Endothelial cell of umbilical vein (primary cell): ENCODE data around the gene ANKS1B. TPM values are rescaled to one million over a fixed set of nuclear protein-coding genes. Genes with fewer than 3 reads are reported as not detected.

ENCODE experiments used
- BruUV-seq: library from RNA; stranded (reverse); fragments of 400-500 nt; replicated peaks from 2 replicates; lab custom pipeline; 2021; lab: Mats Ljungman, UMichigan
- CTCF ChIA-PET: fragments of 300-600, 350-600 bp; sonication (Branson Sonifier 250); formaldehyde crosslinking; loops from one replicate; lab custom pipeline; 2021; ENCODE audit warnings: antibody characterized with exemption, inconsistent platforms; lab: Charles Lee
- POLR2A ChIA-PET: fragments of 300-600, 350-600 bp; sonication (Branson Sonifier 250); formaldehyde crosslinking; loops from one replicate; lab custom pipeline; 2021; ENCODE audit warnings: antibody characterized with exemption, inconsistent platforms; lab: Charles Lee
- DNase-seq: peaks from one replicate; pipeline ENCODE4 v3.0.0-alpha.2; 2011; ENCODE audit warnings: low read depth, low spot score
- FAIRE-seq: peaks from 2 replicates; lab custom pipeline; 2011; peaks lifted over from hg19 to GRCh38; lab: Jason Lieb, UNC
- H2AFZ ChIP-seq: 2 replicates; pipeline ENCODE4 v1.6.0; 2012; ENCODE audit warnings: low read depth, low read length, control low read depth, inconsistent platforms
- H3K27ac ChIP-seq: 2 replicates; pipeline ENCODE4 v1.5.1; 2011; ENCODE audit warnings: low read depth, mild to moderate bottlenecking, control low read depth, low read length, moderate library complexity; ENCODE audit not compliant: insufficient read depth
- H3K27me3 ChIP-seq, 2 experiments: 2 replicates each; pipeline versions ENCODE4 v1.6.0 to v1.6.1; 2011; ENCODE audit warnings: low read length in 2 of 2, mixed read lengths in 1 of 2; ENCODE audit not compliant: control insufficient read depth in 2 of 2, insufficient read depth in 2 of 2
- H3K36me3 ChIP-seq, 2 experiments: 2 replicates in 1 of 2; 3 replicates in 1 of 2; pipeline ENCODE4 v1.5.1; 2011; ENCODE audit warnings: low read length in 2 of 2, mild to moderate bottlenecking in 1 of 2, moderate library complexity in 1 of 2; ENCODE audit not compliant: control insufficient read depth in 2 of 2, insufficient read depth in 2 of 2; ENCODE audit errors: extremely low read depth in 1 of 2
- H3K4me1 ChIP-seq: 3 replicates; pipeline ENCODE4 v1.5.1; 2011; ENCODE audit warnings: mild to moderate bottlenecking, low read length; ENCODE audit not compliant: control insufficient read depth, insufficient read depth; ENCODE audit errors: extremely low read depth
- H3K4me2 ChIP-seq: 2 replicates; pipeline ENCODE4 v1.6.1; 2011; ENCODE audit warnings: low read length, control low read depth, mixed read lengths; ENCODE audit not compliant: insufficient read depth
- H3K4me3 ChIP-seq, 3 experiments: fragments of 200-600 bp in 1 of 3; sonication (generic), shearing (Covaris generic) in 1 of 3; replicated peaks in 1 of 3; 2 replicates each; pipeline ENCODE4 v1.5.1; 2011 to 2016; ENCODE audit warnings: control low read depth in 3 of 3, low read length in 3 of 3, mild to moderate bottlenecking in 2 of 3, inconsistent platforms in 1 of 3, low read depth in 1 of 3, moderate library complexity in 1 of 3; ENCODE audit not compliant: insufficient read depth in 1 of 3
- H3K79me2 ChIP-seq: 2 replicates; pipeline ENCODE4 v1.6.0; 2012; ENCODE audit warnings: low read length, inconsistent platforms; ENCODE audit not compliant: control insufficient read depth, insufficient read depth
- H3K9ac ChIP-seq: replicated peaks from 2 replicates; pipeline ENCODE3; 2011; ENCODE audit warnings: low read length, control low read depth; ENCODE audit not compliant: insufficient read depth; ENCODE audit errors: extremely low read depth
- H3K9me1 ChIP-seq: replicated peaks from 3 replicates; pipeline ENCODE4 v1.6.0; 2011; ENCODE audit warnings: mild to moderate bottlenecking, low read length; ENCODE audit not compliant: control insufficient read depth, insufficient read depth; ENCODE audit errors: extremely low read depth
- H3K9me3 ChIP-seq: replicated peaks from 2 replicates; pipeline ENCODE4 v1.5.1; 2012; ENCODE audit warnings: low read length, inconsistent platforms; ENCODE audit not compliant: control insufficient read depth, insufficient read depth
- H4K20me1 ChIP-seq: replicated peaks from 2 replicates; pipeline ENCODE3; 2011; ENCODE audit warnings: mild to moderate bottlenecking, low read length; ENCODE audit not compliant: control insufficient read depth, insufficient read depth; ENCODE audit errors: extremely low read depth
- EZH2 ChIP-seq: IDR thresholded peaks from 2 replicates; pipeline ENCODE4 v1.6.1; 2012; ENCODE audit warnings: borderline replicate concordance, low read depth, mild to moderate bottlenecking, moderate library complexity, low read length, inconsistent platforms; ENCODE audit not compliant: severe bottlenecking
- FOS ChIP-seq: IDR thresholded peaks from 2 replicates; pipeline ENCODE4 v1.6.1; 2011; ENCODE audit warnings: mild to moderate bottlenecking, low read length, moderate library complexity, borderline replicate concordance; ENCODE audit not compliant: insufficient read depth
- GATA2 ChIP-seq: IDR thresholded peaks from 2 replicates; pipeline ENCODE4 v1.7.0; 2011; ENCODE audit warnings: low read depth, mild to moderate bottlenecking, moderate library complexity, mixed read lengths, low read length; ENCODE audit not compliant: insufficient read length, insufficient read depth
- JUN ChIP-seq: IDR thresholded peaks from 2 replicates; pipeline ENCODE4 v1.6.1; 2011; ENCODE audit warnings: borderline replicate concordance, low read depth; ENCODE audit not compliant: insufficient read length, insufficient read depth
- MYC ChIP-seq: IDR thresholded peaks from one replicate; pipeline ENCODE4 v1.6.1; 2011; ENCODE audit warnings: mild to moderate bottlenecking, low read depth, low read length
- POLR2A ChIP-seq: IDR thresholded peaks from 2 replicates; pipeline ENCODE4 v1.6.1; 2012; ENCODE audit warnings: low read depth, mild to moderate bottlenecking, control low read depth, low read length
- POLR2AphosphoS5 ChIP-seq: IDR thresholded peaks from 2 replicates; pipeline ENCODE4 v1.6.1; 2012; ENCODE audit warnings: low read depth, mild to moderate bottlenecking, control low read depth, low read length, moderate library complexity; ENCODE audit not compliant: insufficient read depth
- dilution Hi-C: fragments of 300-500 bp; cut with MboI; formaldehyde crosslinking; loops from one replicate; pipeline ENCODE4 v1.15.0; 2019; ENCODE audit warnings: low sequenced_read_pairs; ENCODE audit not compliant: extremely low pct_ligation_motif_present
- intact Hi-C: fragments of 100-400 bp; cut with micrococcal nuclease; formaldehyde crosslinking; loops from one replicate; pipeline ENCODE4 v1.10.0; 2022
- polyA plus RNA-seq, 4 experiments: library from polyadenylated mRNA; depleted of rRNA in 3 of 4; stranded (reverse) in 3 of 4; unstranded in 1 of 4; fragments of >200 nt; gene quantifications; 2 replicates each; pipeline versions ENCODE4 v1.2.1 to v1.2.3, GENCODE V29; 2011 to 2012; ENCODE audit warnings: missing spikeins in 1 of 4
- total RNA-seq: library from RNA; stranded (reverse); gene quantifications from 2 replicates; pipeline ENCODE4 v1.2.3, GENCODE V29; 2021
- TF ChIP-seq, protein P1 (sequence below): IDR thresholded peaks from 2 replicates; pipeline ENCODE4 v1.6.1; 2011; ENCODE audit not compliant: insufficient read depth, insufficient read length
- TF ChIP-seq, protein P2 (sequence below), 2 donors: IDR thresholded peaks; 1 replicate in 1 of 2; 2 replicates in 1 of 2; pipeline ENCODE4 v1.5.1; 2011; ENCODE audit warnings: low read length in 2 of 2, mild to moderate bottlenecking in 2 of 2, moderate library complexity in 2 of 2, control low read depth in 1 of 2, inconsistent platforms in 1 of 2, low read depth in 1 of 2; ENCODE audit not compliant: insufficient read depth in 1 of 2; ENCODE audit errors: extremely low read depth in 1 of 2

Gene ANKS1B
- total and polyA plus RNA-seq, 2 donors (not counting 3 experiments of a cell fraction or from before 2014, with no cell fraction given) = 0.15 to 0.38 TPM

DNA sequence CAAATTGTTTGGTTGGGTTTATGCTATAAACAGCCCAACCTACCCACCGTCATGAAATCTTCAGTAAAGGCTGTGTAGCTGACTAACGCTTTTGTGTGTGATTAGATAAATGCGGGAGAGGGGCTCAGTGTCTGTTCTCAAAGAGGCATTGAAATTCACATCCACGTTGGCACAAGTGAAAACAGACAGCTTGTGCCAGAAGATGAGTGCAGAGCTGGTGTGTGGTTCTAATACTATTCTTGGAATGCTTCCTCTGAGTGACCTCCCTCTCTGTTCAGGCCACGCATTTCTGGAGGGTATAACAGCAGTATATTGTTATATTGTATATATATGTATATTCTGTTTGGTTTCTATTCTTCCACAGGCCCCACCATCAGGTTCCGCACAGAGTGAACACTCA, 1075.9 kb downstream of the ANKS1B start:
- ChIA-PET CTCF (no interaction called here), POLR2A (no interaction called here)
- Histone ChIP-seq H3K4me3 (no peak overlapping the region), H2AFZ (no peak overlapping the region), H3K9ac (no peak overlapping the region), H3K27me3 (no peaks in the 10 kb centered on the region), H3K4me2 (no peak overlapping the region), H3K36me3 (no peaks in the 10 kb centered on the region), H3K4me1 (no peaks in the 10 kb centered on the region), H3K9me3 (no peaks in the 10 kb centered on the region), H3K79me2 (no peaks in the 10 kb centered on the region), H3K27ac (no peak overlapping the region), H4K20me1 (no peaks in the 10 kb centered on the region), H3K9me1 (no peaks in the 10 kb centered on the region)
- FAIRE-seq = no peak
- no TSS peak for BruUV-seq
- dilution Hi-C loops (no loop called here), intact Hi-C loops (no loop called here)
- TF ChIP-seq POLR2AphosphoS5 (no peak), JUN (no peak), MYC (no peak), GATA2 (no peak), POLR2A (no peak), EZH2 (no peak), FOS (no peak)
- TF ChIP-seq, protein P1, sequence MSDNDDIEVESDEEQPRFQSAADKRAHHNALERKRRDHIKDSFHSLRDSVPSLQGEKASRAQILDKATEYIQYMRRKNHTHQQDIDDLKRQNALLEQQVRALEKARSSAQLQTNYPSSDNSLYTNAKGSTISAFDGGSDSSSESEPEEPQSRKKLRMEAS = no peak
- TF ChIP-seq, protein P2, sequence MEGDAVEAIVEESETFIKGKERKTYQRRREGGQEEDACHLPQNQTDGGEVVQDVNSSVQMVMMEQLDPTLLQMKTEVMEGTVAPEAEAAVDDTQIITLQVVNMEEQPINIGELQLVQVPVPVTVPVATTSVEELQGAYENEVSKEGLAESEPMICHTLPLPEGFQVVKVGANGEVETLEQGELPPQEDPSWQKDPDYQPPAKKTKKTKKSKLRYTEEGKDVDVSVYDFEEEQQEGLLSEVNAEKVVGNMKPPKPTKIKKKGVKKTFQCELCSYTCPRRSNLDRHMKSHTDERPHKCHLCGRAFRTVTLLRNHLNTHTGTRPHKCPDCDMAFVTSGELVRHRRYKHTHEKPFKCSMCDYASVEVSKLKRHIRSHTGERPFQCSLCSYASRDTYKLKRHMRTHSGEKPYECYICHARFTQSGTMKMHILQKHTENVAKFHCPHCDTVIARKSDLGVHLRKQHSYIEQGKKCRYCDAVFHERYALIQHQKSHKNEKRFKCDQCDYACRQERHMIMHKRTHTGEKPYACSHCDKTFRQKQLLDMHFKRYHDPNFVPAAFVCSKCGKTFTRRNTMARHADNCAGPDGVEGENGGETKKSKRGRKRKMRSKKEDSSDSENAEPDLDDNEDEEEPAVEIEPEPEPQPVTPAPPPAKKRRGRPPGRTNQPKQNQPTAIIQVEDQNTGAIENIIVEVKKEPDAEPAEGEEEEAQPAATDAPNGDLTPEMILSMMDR (IDR thresholded peaks at IDR 0.05; ENCODE audit: extremely low read depth in 1 of 2, insufficient read depth in 1 of 2, low read depth in 1 of 2, low read length in 2 of 2) = no peak
- DNase-seq = no peak
